SK-N-SH (cell line): ENCODE measurements around the gene MEIG1.
"Not testable (repeated sequence)": the region's sequence is repeated elsewhere in the genome, so short reads cannot be mapped to it uniquely, and the experiment has no call there.

Source experiments
- CTCF ChIP-seq: fragments of 200-600 bp; sonication (generic); IDR thresholded peaks from 2 replicates; pipeline ENCODE4 v1.6.1; 2017; ENCODE audit warnings: antibody characterized with exemption, mild to moderate bottlenecking, moderate library complexity
- MAX ChIP-seq: IDR thresholded peaks from 2 replicates; pipeline ENCODE4 v1.4.0; 2012; ENCODE audit warnings: low read depth
- POLR2AphosphoS5 ChIP-seq: IDR thresholded peaks from 2 replicates; pipeline ENCODE4 v1.6.1; 2012; ENCODE audit warnings: low read depth, low read length
- RAD21 ChIP-seq: IDR thresholded peaks from 2 replicates; pipeline ENCODE4 v1.6.1; 2012; ENCODE audit warnings: mild to moderate bottlenecking, low read length
- RCOR1 ChIP-seq: fragments of 150-350 bp; IDR thresholded peaks from 2 replicates; pipeline ENCODE4 v1.6.1; 2017; ENCODE audit warnings: antibody characterized with exemption, low read length
- TAF1 ChIP-seq: IDR thresholded peaks from 2 replicates; pipeline ENCODE4 v1.6.1; 2012; ENCODE audit warnings: low read depth, mild to moderate bottlenecking, low read length, moderate library complexity, borderline replicate concordance
- USF2 ChIP-seq: fragments of 150-350 bp; IDR thresholded peaks from 2 replicates; pipeline ENCODE4 v1.6.1; 2017; ENCODE audit warnings: antibody characterized with exemption, low read length, low read depth, borderline replicate concordance

GRCh38 chr10:14993500-14994455, 34.6 kb downstream of the MEIG1 start:
- not testable (repeated sequence) for TF ChIP-seq POLR2AphosphoS5, CTCF, RCOR1, USF2, MAX, RAD21, TAF1
